ENCODE measurements around the gene KPNA4.
"Not testable (repeated sequence)": the region's sequence is repeated elsewhere in the genome, so short reads cannot be mapped to it uniquely, and the experiment has no call there.

KPNA4 gene

GRCh38 chr3:160565442-160566403 lies at the start of gene KPNA4:
Gene KPNA4 (minus strand): TSS chr3:160565571. CDS start chr3:160565282, 289 bp downstream.
- H3K4me3 ChIP-seq (ENCODE audit: low read depth in 1 of 2, low read length in 2 of 2): peak within 1 kb of the TSS; percentile 87 to 91
- H3K9me3 ChIP-seq (ENCODE audit: control insufficient read depth in 1 of 2, low read length in 2 of 2): no peaks in the 10 kb centered on the region
- no peaks in the 10 kb centered on the region for H3K27me3 ChIP-seq (ENCODE audit: control insufficient read depth in 1 of 2, insufficient read depth in 2 of 2, low read length in 2 of 2)
- H3K36me3 ChIP-seq (ENCODE audit: control insufficient read depth in 1 of 2, insufficient read depth in 2 of 2, low read length in 2 of 2): peaks cover 0 to 7% of the 10 kb centered on the region in 2 donors
- peaks cover 25 to 38% of the 10 kb centered on the region in 2 donors for H3K4me1 ChIP-seq (ENCODE audit: control insufficient read depth in 1 of 2, insufficient read depth in 2 of 2, low read length in 2 of 2)
- peak within 1 kb of the TSS; percentile 94 for H3K27ac ChIP-seq (ENCODE audit: low read depth, low read length)
- H3K9ac ChIP-seq (ENCODE audit: low read depth in 1 of 2, low read length in 2 of 2): peak within 1 kb of the TSS; percentile 84 to 91

GRCh38 chr3:160613661-160614060 lies 48.3 kb upstream of the KPNA4 start:
- Histone ChIP-seq H3K36me3 (ENCODE audit: control insufficient read depth in 1 of 2, insufficient read depth in 2 of 2, low read length in 2 of 2) (no peaks in the 10 kb centered on the region), H3K4me3 (ENCODE audit: low read depth in 1 of 2, low read length in 2 of 2) (no peak overlapping the region), H3K9me3 (ENCODE audit: control insufficient read depth in 1 of 2, low read length in 2 of 2) (no peaks in the 10 kb centered on the region), H3K9ac (ENCODE audit: low read depth in 1 of 2, low read length in 2 of 2) (no peak overlapping the region), H3K27me3 (ENCODE audit: control insufficient read depth in 1 of 2, insufficient read depth in 2 of 2, low read length in 2 of 2) (no peaks in the 10 kb centered on the region), H3K27ac (ENCODE audit: low read depth, low read length) (no peak overlapping the region), H3K4me1 (ENCODE audit: control insufficient read depth in 1 of 2, insufficient read depth in 2 of 2, low read length in 2 of 2) (no peaks in the 10 kb centered on the region)

GRCh38 chr3:160612386-160613075 lies 47.2 kb upstream of the KPNA4 start:
- Histone ChIP-seq H3K9ac (ENCODE audit: low read depth in 1 of 2, low read length in 2 of 2) (no peak overlapping the region), H3K4me1 (ENCODE audit: control insufficient read depth in 1 of 2, insufficient read depth in 2 of 2, low read length in 2 of 2) (no peaks in the 10 kb centered on the region), H3K27ac (ENCODE audit: low read depth, low read length) (no peak overlapping the region), H3K9me3 (ENCODE audit: control insufficient read depth in 1 of 2, low read length in 2 of 2) (no peaks in the 10 kb centered on the region), H3K4me3 (ENCODE audit: low read depth in 1 of 2, low read length in 2 of 2) (no peak overlapping the region), H3K36me3 (ENCODE audit: control insufficient read depth in 1 of 2, insufficient read depth in 2 of 2, low read length in 2 of 2) (no peaks in the 10 kb centered on the region), H3K27me3 (ENCODE audit: control insufficient read depth in 1 of 2, insufficient read depth in 2 of 2, low read length in 2 of 2) (no peaks in the 10 kb centered on the region)

- no peak overlapping the region for H3K9ac ChIP-seq (ENCODE audit: low read depth in 1 of 2, low read length in 2 of 2)
- no peaks in the 10 kb centered on the region for H3K4me1 ChIP-seq (ENCODE audit: control insufficient read depth in 1 of 2, insufficient read depth in 2 of 2, low read length in 2 of 2)
- no peak overlapping the region for H3K27ac ChIP-seq (ENCODE audit: low read depth, low read length)
- H3K4me3 ChIP-seq (ENCODE audit: low read depth in 1 of 2, low read length in 2 of 2): no peak overlapping the region
- H3K27me3 ChIP-seq (ENCODE audit: control insufficient read depth in 1 of 2, insufficient read depth in 2 of 2, low read length in 2 of 2): no peaks in the 10 kb centered on the region
- no peaks in the 10 kb centered on the region for H3K9me3 ChIP-seq (ENCODE audit: control insufficient read depth in 1 of 2, low read length in 2 of 2)
- H3K36me3 ChIP-seq (ENCODE audit: control insufficient read depth in 1 of 2, insufficient read depth in 2 of 2, low read length in 2 of 2): no peaks in the 10 kb centered on the region
Observed at GRCh38 chr3:160611141-160611540, 45.8 kb upstream of the KPNA4 start.

GRCh38 chr3:160608870-160609269 lies 43.5 kb upstream of the KPNA4 start:
- Histone ChIP-seq H3K27ac (ENCODE audit: low read depth, low read length) (no peak overlapping the region), H3K9ac (ENCODE audit: low read depth in 1 of 2, low read length in 2 of 2) (no peak overlapping the region), H3K9me3 (ENCODE audit: control insufficient read depth in 1 of 2, low read length in 2 of 2) (no peaks in the 10 kb centered on the region), H3K27me3 (ENCODE audit: control insufficient read depth in 1 of 2, insufficient read depth in 2 of 2, low read length in 2 of 2) (no peaks in the 10 kb centered on the region), H3K4me1 (ENCODE audit: control insufficient read depth in 1 of 2, insufficient read depth in 2 of 2, low read length in 2 of 2) (no peaks in the 10 kb centered on the region), H3K4me3 (ENCODE audit: low read depth in 1 of 2, low read length in 2 of 2) (no peak overlapping the region), H3K36me3 (ENCODE audit: control insufficient read depth in 1 of 2, insufficient read depth in 2 of 2, low read length in 2 of 2) (no peaks in the 10 kb centered on the region)

- Histone ChIP-seq H3K9ac (ENCODE audit: low read depth in 1 of 2, low read length in 2 of 2) (no peak overlapping the region), H3K36me3 (ENCODE audit: control insufficient read depth in 1 of 2, insufficient read depth in 2 of 2, low read length in 2 of 2) (no peaks in the 10 kb centered on the region), H3K27ac (ENCODE audit: low read depth, low read length) (no peak overlapping the region), H3K4me1 (ENCODE audit: control insufficient read depth in 1 of 2, insufficient read depth in 2 of 2, low read length in 2 of 2) (no peaks in the 10 kb centered on the region), H3K27me3 (ENCODE audit: control insufficient read depth in 1 of 2, insufficient read depth in 2 of 2, low read length in 2 of 2) (no peaks in the 10 kb centered on the region), H3K9me3 (ENCODE audit: control insufficient read depth in 1 of 2, low read length in 2 of 2) (no peaks in the 10 kb centered on the region), H3K4me3 (ENCODE audit: low read depth in 1 of 2, low read length in 2 of 2) (no peak overlapping the region)
Observed at GRCh38 chr3:160607826-160608225, 42.5 kb upstream of the KPNA4 start.

GRCh38 chr3:160605315-160605714 lies 39.9 kb upstream of the KPNA4 start:
- Histone ChIP-seq H3K4me3 (ENCODE audit: low read depth in 1 of 2, low read length in 2 of 2) (no peak overlapping the region), H3K36me3 (ENCODE audit: control insufficient read depth in 1 of 2, insufficient read depth in 2 of 2, low read length in 2 of 2) (no peaks in the 10 kb centered on the region)

GRCh38 chr3:160603845-160604244 lies 38.5 kb upstream of the KPNA4 start:
- not testable (repeated sequence) for H3K36me3 ChIP-seq (ENCODE audit: control insufficient read depth in 1 of 2, insufficient read depth in 2 of 2, low read length in 2 of 2); H3K9me3 ChIP-seq (ENCODE audit: control insufficient read depth in 1 of 2, low read length in 2 of 2); H3K4me3 ChIP-seq (ENCODE audit: low read depth in 1 of 2, low read length in 2 of 2); H3K4me1 ChIP-seq (ENCODE audit: control insufficient read depth in 1 of 2, insufficient read depth in 2 of 2, low read length in 2 of 2); H3K27me3 ChIP-seq (ENCODE audit: control insufficient read depth in 1 of 2, insufficient read depth in 2 of 2, low read length in 2 of 2); H3K9ac ChIP-seq (ENCODE audit: low read depth in 1 of 2, low read length in 2 of 2); H3K27ac ChIP-seq (ENCODE audit: low read depth, low read length)

More at GRCh38 chr3:160605315-160605714, 39.9 kb upstream of the KPNA4 start:
- Histone ChIP-seq H3K9ac (ENCODE audit: low read depth in 1 of 2, low read length in 2 of 2) (no peak overlapping the region), H3K4me1 (ENCODE audit: control insufficient read depth in 1 of 2, insufficient read depth in 2 of 2, low read length in 2 of 2) (no peaks in the 10 kb centered on the region), H3K27ac (ENCODE audit: low read depth, low read length) (no peak overlapping the region), H3K27me3 (ENCODE audit: control insufficient read depth in 1 of 2, insufficient read depth in 2 of 2, low read length in 2 of 2) (no peaks in the 10 kb centered on the region), H3K9me3 (ENCODE audit: control insufficient read depth in 1 of 2, low read length in 2 of 2) (no peaks in the 10 kb centered on the region)

GRCh38 chr3:160602259-160602658 lies 36.9 kb upstream of the KPNA4 start:
- Histone ChIP-seq H3K4me1 (ENCODE audit: control insufficient read depth in 1 of 2, insufficient read depth in 2 of 2, low read length in 2 of 2) (no peaks in the 10 kb centered on the region), H3K36me3 (ENCODE audit: control insufficient read depth in 1 of 2, insufficient read depth in 2 of 2, low read length in 2 of 2) (no peaks in the 10 kb centered on the region), H3K4me3 (ENCODE audit: low read depth in 1 of 2, low read length in 2 of 2) (no peak overlapping the region), H3K9ac (ENCODE audit: low read depth in 1 of 2, low read length in 2 of 2) (no peak overlapping the region), H3K9me3 (ENCODE audit: control insufficient read depth in 1 of 2, low read length in 2 of 2) (no peaks in the 10 kb centered on the region), H3K27me3 (ENCODE audit: control insufficient read depth in 1 of 2, insufficient read depth in 2 of 2, low read length in 2 of 2) (no peaks in the 10 kb centered on the region), H3K27ac (ENCODE audit: low read depth, low read length) (no peak overlapping the region)

GRCh38 chr3:160601288-160601687 lies 35.9 kb upstream of the KPNA4 start:
- no peaks in the 10 kb centered on the region for H3K9me3 ChIP-seq (ENCODE audit: control insufficient read depth in 1 of 2, low read length in 2 of 2)
- no peaks in the 10 kb centered on the region for H3K27me3 ChIP-seq (ENCODE audit: control insufficient read depth in 1 of 2, insufficient read depth in 2 of 2, low read length in 2 of 2)
- no peaks in the 10 kb centered on the region for H3K4me1 ChIP-seq (ENCODE audit: control insufficient read depth in 1 of 2, insufficient read depth in 2 of 2, low read length in 2 of 2)
- no peaks in the 10 kb centered on the region for H3K36me3 ChIP-seq (ENCODE audit: control insufficient read depth in 1 of 2, insufficient read depth in 2 of 2, low read length in 2 of 2)
- no peak overlapping the region for H3K9ac ChIP-seq (ENCODE audit: low read depth in 1 of 2, low read length in 2 of 2)
- H3K4me3 ChIP-seq (ENCODE audit: low read depth in 1 of 2, low read length in 2 of 2): no peak overlapping the region
- H3K27ac ChIP-seq (ENCODE audit: low read depth, low read length): no peak overlapping the region

Data from duodenal mucosa (tissue), 2 donors.